Activated gamma-delta T cell treated with anti-CD3 and anti-CD28 coated beads, Interleukin-2, amount 50 U/mL, for 16 hours (primary cell): ENCODE results near the gene PRDM15.
"Not testable (repeated sequence)": the region's sequence is repeated elsewhere in the genome, so short reads cannot be mapped to it uniquely, and the experiment has no call there.

Experiments
- DNase-seq: peaks from one replicate; pipeline ENCODE4 v3.0.0-alpha.2; 2020; ENCODE audit warnings: low read depth

PRDM15 gene

DNA sequence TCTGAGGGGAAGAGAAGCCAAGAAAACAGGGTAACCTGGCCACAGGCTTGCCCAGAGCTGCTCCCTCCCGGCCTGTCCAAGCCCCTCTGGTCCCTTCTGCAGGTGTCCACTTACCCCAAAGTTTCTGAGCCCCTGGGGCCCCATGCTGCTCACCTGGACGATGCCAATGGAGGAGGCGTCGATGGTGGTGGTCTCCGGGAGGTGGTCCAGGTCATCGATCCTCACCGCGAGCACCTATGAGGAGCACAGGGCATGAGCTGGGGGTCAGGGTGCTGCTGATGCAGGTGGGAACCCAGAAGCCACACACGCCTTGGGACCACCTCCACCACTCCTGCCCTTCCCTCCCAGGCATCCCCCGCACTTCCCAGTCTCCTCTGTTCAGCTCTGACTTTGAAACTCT is 74.8 kb downstream of the PRDM15 start:
- no peak for DNase-seq

DNA sequence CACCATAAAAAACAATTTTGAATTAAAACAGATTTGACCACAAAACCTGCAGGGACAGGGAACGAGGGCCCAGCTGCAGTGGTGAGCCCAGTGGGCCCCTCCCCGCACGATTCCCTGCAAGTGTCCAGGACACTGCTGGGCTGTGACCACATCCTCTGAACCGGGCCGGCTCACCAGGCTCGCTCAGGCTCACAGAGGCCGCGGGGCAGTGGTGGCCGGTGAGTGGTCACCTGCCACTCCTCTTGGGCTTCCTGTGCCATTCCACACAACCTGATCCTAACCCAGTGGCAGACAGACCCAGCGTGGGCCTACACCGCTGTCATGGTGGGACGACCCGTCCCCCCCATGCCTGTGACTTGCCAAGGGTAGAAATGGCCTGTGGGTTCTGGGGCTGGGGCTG is 75.8 kb downstream of the PRDM15 start:
- no peak for DNase-seq

DNA sequence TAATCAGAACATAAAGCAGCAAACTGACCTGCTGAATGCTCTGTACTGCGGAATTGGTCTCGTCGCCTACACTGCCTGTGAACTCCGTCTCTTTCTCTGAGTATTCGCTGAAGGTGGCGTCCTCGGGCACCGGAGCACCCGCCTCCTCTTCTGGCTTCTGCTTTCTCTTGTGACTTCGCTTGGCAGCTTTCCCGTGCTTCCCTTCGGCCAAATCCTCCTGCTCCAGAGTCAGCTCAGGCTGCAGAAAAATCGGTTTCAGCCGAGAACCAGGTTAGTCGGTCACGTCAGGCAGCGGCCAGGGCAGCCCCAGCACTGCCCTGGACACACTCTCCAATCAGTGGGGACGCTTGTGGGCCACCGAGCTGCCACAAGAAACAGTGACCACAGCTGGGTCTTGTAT is 76.5 kb downstream of the PRDM15 start:
- no peak for DNase-seq

DNA sequence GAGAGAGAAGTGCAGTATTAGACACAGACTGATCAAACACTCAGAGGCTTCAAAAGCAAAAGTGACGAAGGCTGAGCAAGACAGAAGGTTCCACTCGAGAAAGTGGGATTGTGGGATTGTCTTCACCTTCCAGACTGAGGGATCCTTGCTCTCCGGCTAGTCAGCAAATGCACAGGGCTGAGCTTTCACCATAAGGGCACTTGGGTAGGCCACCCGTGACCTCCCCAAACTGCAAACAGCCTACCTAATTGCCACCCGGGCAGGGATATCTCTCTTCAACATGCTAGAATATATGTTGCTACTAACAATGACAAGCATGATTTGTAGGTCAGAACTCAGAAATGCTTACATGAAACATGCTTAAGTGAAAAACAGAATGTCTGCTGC is 77.0 kb downstream of the PRDM15 start:
- no peak for DNase-seq

DNA sequence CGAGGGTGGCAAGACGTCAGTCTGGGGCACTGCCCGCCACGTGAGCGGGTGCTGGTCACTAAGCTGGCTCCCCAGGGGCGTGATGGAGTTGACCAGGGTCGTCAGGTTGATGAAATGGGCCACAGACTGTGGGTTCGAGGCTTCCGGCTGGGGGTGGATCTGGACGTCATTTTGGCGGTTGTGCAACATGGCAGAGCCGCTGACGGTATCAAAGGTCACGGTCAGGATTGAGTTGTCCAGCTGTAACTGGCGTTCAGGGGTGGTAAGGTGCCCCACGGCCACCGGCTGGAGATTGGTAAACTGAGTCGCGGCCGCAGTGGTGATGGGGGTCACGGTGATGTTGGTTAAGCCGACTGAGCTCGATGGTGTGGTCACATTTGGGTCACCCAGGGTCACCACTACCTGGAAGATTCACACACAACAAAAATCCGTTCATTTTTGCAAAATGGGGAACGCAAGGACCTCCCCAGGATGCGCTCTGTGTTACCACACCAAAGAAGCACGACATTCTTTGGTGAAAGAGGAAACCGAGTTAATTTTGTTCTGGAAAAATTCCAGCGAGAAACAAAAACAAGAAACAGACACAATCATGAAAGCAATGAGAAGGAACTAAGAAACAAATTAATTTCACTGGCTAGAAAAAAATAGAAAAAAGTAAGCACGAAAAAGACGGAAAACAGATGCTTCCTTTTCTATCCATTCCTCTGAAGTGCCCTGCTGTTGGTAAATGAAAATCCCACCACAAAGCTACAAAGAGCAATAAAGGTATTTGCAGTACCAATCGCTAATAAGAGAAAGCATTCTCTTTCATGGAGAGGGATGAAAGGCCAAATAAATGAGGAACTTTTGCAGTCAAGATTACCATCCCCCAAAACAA is 77.6 kb downstream of the PRDM15 start:
- DNase-seq = no peak

DNA sequence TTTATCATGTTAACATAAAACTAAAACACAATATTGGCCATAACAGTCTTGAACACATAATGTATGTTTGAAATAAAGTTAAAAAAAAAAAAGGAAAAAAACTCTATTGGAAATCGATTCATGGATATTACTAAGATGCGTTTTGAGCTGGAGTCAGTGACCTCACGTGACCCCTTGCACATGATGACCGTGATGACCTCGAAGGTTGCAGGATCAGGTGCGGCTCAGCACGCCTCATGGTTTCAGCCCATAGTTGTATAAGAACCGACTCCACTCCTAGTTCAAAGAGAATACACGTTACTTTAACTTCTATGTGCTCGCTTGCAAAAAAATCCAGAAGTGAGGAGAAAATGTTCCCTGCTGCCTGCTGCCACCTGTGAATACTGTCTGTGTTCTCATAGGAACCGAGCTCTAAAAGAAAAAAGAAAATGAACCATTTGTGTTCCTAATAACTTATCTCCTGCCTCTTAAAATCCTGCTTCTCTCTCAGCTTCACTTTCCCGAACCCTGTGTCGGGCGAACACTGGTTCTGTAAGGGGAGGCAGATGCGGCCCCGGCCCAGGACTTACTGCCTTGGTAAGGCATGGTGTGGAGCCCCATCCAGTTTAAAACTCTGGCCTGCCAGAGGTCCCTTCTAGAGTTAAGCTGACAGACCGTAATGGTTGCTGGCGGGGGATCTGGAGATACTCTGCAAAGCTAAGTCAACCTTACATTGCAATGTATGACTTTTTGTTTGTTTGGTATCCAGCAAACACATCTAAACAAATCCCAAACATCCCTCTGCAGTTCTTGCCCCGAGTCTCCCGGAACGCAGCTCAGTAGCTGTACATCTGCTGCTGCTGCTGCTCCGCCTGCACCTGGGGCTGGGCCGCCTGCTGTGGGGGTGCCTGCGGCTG is 78.5 kb downstream of the PRDM15 start:
- no peak for DNase-seq

DNA sequence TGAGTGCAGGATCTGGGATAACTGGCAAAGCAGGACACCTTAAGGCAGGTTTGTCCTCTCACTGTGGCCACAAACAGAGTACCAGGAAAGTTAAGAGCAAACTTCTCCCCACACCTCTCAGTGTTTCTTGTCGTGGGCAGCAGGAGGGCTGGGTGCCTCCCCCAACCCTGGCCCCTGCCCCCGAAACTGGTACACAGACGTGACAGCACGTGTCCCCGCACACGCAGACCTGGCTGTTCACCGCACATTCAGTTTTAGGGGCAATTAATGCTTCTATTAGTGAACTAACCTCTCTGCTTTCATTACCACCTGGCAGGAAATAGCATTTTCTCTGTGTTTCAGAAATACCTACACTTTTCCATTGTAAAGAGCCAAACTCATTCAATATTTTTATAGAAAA is 79.4 kb downstream of the PRDM15 start:
- no peak for DNase-seq

DNA sequence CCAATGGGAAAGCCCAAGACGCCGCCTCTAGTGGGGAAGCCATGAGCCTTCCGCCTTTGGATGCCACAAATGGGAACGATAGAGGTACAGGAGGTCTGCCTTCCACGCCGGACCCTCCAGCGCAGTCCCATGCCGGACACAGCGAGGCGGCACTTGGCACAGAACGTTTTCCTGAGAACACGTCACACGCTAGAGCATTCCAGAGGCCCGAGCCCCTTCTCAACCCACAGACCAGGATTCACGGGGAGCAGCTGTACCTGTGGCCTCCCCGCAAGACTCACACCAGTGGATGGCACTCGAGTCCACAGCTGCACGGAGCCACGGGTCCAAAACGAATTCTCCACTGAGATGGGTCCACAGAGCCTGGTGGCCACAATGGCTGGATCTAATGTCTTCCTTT is 80.8 kb downstream of the PRDM15 start:
- no peak for DNase-seq

DNA sequence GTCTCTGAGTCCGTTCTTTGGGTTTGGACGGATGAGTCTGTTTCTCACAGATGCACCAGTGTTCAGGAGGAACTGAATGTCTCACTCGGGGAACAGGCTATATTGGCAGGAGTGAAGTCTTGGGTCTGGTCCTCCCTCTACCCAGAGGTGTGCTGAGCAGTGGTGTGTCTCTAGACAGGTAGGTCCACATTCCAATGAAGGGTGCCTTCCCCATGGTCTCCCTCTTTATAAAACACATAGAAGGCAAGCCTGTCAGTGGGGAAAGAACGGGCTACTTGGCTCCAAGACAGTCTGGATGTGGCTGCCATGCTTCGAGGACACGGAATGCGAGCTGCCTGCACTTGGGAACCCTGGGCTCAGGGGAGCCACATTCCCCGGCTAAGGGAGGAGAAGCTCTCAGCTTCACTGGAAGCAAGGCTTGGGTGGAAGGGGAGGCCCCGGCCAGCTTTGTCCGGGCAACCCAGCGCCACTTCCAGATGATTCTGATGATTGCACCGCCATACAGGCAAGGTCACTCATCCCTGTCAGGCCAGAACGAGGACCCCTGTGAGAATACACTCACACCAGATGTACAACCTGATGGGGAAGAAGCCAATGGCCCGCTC is 82.6 kb downstream of the PRDM15 start:
- no peak for DNase-seq

DNA sequence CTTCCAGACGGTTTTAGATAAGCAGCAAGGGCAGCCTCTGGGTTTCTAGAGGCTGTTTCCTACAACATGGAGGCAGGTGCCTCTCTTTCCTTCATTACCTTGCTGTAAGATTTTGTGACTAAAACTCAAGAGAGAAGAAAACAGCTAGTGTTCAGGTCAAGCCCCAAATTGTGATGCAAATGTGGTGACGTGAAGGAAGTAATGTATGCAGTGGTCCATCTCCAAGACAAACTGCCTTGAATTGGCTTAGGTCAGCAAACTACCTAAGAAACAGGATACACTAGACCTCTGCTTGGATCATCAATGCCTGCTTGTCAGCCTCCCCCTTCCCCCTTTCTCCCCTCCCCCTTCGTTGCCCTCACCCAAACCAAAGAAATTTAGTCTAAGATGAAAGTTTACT is 83.4 kb downstream of the PRDM15 start:
- DNase-seq = no peak

DNA sequence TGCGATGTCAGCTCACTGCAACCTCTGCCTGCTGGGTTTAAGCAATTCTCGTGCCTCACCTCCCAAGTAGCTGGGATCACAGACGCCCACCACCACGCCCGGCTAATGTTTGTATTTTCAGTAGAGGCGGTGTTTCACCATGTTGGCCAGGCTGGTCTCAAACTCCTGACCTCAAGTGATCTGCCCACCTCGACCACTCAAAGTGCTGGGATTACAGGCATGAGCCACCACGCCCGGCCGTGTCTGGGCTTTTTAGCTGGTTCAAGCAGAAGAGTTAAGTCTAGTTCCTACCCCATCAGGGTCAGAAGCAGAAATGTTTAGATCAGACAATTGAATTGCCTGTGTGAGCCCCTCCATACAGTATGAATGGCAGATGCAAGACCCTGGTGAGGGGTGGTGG is 84.5 kb downstream of the PRDM15 start:
- DNase-seq = no peak

DNA sequence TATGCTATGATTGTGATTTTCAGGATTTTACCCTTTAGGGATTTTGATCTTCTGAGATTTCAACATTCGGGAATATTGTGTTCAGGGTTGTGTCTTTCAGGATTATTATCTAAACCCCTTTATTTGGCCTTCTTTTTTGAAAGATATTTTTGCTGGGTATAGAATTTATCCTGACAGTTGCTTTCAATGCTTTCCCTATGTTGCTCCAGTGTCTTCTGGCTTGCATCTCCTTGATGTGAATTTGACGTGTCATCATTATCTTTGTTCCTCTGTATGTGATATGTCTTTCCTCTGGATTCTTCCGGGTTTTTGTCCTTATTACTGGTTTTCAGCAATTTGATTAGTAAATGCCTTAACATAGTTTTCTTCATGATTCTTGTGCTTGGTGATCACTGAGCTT is 86.4 kb downstream of the PRDM15 start:
- DNase-seq = no peak

DNA sequence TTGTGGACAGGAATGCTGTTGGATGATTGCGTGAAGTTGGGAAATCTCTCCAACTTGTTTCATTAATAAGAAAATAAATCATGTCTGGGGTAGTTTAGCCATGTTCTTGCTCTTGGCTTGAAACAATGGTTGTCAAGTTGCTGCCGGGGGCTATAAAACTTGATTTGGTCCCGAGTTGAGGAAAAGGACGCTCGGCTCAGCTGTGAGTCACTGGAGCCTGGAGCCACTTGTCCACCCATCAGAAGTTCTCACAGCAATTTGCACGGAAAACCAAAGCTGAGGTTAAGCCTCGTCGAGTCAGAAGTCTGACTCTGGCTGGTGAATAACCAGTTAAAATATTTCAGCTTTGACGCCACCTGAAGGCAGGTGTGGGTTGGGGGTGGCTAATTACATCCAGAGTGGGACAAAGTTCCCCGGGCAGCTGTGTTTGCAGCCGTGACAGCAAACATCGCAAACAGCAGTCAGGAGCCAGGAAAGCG is 92.6 kb downstream of the PRDM15 start:
- no peak for DNase-seq

DNA sequence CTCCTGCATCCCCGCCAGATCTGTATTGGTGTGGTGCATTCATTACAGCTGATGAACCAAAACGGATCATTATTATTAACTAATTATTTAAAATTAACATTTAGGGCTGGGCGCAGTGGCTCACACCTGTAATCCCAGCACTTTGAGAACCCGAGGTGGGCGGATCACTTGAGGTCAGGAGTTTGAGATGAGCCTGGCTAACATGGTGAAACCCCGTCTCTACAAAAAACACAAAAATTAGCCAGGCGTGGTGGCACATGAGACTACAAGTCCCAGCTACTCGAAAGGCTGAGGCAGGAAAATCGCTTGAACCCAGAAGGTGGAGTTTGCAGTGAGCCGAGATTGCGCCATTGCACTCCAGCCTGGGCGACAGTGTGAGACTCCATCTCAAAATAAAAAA is 93.9 kb downstream of the PRDM15 start:
- not testable (repeated sequence) for DNase-seq

DNA sequence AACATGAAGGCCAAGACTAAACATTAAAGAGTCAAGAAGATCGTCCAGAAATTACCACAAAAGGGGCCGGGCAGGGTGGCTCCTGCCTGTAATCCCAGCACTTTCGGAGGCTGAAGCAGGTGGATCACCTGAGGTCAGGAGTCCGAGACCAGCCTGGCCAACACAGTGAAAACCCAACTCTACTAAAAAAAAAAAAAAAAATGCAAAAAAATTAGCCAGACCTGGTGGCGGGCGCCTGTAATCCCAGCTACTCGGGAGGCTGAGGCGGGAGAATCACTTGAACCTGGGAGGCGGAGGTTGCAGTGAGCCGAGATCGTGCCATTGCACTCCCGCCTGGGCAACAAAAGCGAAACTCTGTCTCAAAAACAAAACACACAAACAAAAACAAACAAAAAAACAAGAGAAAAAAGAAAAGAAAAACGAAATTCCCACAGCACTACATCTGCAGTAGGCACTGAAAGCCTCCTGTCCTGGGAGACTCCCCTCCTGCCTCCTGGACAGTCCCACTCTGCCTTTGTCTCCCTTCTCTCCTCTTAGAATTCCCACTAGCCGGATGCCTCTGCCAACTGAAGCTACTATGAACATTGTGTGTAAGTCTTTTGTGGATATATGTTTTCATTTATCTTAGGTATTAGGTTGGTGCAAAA is 94.6 kb downstream of the PRDM15 start:
- no peak for DNase-seq

DNA sequence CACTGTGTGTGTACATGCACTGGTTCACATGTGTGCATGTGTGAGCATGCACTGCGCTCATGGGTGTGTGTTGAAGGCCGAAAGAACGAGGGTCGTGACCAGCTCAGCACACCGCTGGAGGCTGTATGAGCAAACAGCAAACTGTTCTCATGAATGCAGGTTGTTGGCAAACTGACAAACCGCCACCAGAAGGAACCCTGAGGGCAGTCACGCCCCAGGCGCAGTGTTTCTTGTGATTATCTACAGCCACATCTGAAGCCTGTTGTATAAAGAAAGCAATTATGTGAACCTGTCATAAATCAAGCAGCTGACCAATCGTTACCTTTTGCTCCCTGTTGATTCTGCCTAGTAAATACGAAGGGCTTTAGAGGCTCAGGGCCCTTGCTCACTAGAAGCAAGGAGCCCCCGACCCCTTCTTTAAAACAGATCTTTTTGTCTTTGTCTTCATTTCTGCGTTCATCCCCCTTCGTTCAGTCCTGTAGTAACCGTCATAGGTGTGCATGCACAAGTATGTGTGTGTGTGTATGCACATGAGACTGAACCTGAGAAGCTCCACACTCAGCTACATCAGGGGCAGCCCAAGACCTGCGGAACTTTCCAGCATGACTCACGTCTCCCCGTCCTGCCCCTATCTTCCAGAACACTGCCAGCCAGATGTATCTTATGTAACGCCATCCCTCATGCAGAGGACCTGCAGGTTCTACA is 95.5 kb downstream of the PRDM15 start:
- DNase-seq = no peak

DNA sequence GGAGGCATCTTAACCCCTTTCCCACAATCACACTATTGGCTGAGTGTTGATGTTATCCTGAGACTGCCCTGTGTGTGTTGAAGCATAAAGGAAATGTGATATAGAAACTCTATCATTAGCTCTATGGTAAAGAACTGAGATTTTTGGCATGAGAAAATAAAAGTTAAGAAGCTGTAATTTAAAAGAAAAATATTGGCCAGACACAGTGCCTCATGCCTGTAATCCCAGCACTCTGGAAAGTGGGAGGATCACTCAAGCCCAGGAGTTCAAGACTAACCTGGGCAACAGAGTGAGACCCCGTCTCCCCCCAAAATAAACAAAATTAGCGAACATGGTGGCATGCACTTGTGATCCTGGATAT is 98.1 kb downstream of the PRDM15 start:
- no peak for DNase-seq

DNA sequence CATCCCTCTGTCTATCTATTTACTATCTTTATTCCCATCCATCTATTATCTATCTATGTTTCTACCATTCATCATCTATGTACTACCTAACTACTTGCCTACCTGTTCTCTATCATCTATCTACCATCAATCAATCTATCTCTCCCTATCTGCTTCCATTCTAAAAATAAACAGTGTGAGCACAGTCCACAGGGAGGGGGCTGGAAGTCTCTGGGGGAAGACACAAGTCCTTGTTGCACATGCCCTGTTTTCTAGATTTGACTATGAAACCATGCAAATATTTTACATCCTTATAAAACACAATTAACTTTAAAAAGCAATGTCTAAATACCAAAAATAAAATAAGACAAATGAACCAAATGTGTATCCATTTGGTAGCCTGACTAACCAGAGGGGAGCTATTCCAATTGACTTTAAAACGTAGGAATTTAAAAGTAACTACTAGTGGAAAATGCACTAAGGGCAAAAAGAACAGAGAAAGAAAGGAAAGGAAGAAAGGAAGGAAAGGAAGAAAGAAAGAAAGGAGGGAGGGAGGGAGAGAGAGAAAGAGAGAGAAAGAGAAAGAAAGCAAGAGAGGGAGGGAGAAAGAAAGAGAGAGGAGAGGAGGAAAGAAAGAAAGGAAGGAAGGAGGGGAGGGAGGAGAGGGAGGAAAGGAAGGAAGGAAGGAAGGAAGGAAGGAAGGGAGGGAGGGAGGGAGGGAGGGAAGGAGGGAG is 98.7 kb downstream of the PRDM15 start:
- no peak for DNase-seq

DNA sequence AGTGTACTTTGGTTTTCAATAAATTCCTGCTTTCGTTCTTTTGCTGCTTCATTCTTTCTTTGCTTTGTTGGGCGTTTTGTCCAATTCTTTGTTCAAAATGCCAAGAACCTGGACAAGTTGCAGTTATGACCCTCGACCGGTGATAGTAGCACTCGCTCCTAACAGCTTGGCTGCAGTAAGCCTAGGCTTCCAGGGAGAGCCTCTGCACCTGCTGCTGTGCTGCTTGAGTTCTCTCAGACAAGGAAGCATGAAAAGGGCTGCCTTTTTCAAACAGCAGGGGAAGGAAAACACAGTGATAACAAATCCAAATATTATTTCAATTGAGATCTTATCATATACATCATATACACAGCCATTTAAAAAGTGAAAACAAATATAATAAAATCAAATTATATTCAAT is 99.5 kb downstream of the PRDM15 start:
- DNase-seq = no peak

DNA sequence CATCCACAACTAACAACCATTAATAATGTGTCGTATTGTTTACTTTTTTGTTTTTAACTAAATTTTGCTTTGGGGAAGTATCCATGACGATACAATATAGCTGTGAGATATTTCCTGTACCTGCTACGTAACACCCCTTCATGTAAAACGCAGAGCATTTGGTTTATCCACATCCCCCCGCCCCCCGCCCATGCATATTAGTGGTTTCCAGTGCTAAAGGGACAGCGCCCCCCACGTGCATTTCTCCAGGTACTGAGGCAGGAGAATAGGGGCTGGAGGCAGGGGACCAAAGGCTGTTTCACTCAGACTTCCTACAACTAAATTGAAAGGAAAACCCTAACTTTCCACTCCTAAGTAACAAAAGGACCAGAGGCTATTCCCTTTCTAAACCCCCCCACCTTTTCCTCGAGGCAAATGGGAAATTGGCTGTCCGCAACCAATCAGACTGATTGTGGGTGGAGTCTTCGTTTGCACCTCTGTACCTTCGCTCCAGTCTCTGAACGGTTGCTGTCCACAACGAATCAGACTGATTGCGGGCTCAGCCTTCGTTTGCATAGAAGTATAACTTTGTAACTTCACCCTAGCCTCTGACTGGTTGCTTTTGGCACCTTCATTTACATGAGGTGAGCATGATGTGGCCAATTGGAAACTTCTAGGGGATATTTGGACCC is 100.1 kb downstream of the PRDM15 start:
- no peak for DNase-seq
